ENCODE measurements around the gene RSRC1.

- no peak for TF ChIP-seq CTCF (IDR thresholded peaks at IDR 0.05; ENCODE audit: low read depth, low read length)
- TF ChIP-seq EZH2phosphoT487 (IDR thresholded peaks at IDR 0.05; ENCODE audit: low read depth): no peak
Measured at GRCh38 chr3:158165730-158166129, 55.8 kb downstream of the RSRC1 start.
